HG03103 (cell line): Measurements from ENCODE around the gene GNAT1.
"Not testable (repeated sequence)": the region's sequence is repeated elsewhere in the genome, so short reads cannot be mapped to it uniquely, and the experiment has no call there.

ENCODE experiments used
- ATAC-seq: cut with Tn5 transposase; IDR thresholded peaks from one replicate; pipeline ENCODE4 v1.9.1; 2021; ENCODE audit warnings: low read depth; ENCODE audit not compliant: unreplicated experiment

Gene GNAT1

DNA sequence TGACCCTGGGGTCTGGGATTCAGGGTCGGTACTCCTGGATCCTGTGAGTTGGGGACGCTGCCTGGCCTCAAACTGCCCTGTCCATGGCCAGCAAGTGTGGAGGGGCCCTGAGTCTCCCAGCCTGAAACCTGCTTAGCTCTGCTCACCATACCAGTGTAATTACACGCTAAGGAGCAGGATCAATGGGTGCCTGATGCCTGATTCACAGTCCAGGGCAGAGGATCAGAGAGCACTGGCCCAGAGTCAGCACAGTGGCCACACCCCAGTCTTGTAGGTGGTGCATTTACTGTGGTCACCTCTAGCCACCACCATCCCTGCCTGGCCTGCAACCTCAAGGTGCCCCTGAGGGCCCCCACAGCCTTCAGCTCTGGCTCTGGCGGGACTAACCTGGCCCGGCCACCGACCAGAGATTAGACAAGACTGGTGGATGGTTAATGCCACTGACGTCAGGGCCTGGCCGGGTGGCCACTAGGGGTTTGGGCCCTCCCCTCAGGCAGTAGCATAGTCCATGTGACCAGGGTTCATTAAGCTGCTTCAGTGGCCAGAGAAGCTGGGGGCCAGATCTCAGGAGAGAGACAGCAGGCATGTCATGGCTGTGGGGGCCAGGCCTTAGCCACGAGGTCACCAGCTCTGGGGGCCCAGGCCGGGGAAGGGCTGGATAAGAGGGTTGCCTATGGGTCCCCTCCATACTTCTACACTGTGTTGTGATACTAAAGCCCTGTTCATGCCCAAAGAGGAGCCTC, 10.3 kb downstream of the GNAT1 start:
- no peak for ATAC-seq

DNA sequence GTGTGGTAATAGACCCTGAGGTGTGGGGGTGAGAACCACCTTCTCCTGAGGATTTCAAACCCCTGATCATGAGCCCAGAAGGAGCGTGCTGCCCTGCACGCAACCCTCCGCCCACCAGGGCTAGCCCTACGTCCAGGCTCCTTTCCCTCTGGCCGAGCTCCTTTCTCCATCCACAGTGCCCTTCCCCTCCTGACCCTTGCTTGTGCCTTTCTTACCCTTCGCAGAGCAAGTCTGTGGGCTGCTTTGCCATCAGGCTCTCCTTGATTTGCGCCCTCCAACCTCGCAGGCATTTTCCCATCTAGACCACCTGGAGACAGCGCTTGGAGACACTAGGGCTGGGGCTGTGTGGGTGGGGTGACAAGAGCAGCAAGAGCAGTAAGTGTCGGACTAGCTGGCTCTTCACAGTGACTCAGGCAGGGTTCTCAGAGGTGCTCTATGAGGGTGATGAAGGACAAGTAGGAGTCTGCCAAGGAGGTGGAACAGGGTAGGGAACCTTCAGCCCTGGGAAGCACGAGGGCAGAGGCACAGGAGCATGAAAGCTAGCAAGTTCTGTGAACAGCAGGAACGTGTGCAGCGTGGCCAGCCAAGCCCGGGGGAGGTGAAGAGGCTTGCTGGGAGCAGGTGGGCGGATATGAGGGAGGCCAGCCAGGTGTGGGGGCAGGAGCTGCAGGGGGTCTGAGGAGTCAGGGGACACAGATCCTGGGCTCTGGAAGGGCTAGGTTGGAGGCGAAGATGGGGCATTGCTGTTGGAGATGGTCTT, 11.1 kb downstream of the GNAT1 start:
- ATAC-seq = no peak

DNA sequence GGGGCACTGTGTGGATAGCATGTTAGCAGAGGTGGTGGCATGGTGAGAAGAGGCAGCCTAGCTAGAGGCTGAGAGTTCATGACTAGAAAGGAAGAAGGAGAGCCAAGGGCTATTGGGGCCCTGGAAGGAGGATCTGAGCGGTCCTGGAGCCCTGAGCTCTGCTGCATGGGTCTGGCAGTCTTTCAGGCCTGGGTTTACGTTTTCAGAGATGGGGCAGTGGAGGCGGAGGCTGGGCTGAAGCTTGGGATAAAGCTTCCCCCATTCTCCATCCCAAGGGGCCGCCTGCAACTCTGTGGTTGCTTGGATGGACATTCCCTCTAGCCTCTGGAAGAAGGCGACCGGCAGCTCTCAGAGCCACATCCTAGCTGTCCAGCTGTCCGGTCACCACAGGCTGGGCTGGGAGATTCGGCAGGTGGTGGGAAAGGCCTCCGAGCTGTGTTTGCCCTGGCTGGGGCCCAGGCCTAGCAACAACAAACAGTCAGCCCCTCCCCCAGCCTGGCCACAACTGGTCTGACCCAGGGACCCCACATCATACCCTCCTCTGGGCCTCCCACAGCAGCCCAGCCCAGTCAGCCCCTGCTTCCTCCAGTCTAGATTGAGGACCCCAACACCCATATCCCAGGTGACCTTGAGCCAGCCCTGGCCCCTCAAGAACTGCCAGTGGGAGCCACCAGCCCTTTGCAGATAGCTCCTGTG, 11.9 kb downstream of the GNAT1 start:
- no peak for ATAC-seq

DNA sequence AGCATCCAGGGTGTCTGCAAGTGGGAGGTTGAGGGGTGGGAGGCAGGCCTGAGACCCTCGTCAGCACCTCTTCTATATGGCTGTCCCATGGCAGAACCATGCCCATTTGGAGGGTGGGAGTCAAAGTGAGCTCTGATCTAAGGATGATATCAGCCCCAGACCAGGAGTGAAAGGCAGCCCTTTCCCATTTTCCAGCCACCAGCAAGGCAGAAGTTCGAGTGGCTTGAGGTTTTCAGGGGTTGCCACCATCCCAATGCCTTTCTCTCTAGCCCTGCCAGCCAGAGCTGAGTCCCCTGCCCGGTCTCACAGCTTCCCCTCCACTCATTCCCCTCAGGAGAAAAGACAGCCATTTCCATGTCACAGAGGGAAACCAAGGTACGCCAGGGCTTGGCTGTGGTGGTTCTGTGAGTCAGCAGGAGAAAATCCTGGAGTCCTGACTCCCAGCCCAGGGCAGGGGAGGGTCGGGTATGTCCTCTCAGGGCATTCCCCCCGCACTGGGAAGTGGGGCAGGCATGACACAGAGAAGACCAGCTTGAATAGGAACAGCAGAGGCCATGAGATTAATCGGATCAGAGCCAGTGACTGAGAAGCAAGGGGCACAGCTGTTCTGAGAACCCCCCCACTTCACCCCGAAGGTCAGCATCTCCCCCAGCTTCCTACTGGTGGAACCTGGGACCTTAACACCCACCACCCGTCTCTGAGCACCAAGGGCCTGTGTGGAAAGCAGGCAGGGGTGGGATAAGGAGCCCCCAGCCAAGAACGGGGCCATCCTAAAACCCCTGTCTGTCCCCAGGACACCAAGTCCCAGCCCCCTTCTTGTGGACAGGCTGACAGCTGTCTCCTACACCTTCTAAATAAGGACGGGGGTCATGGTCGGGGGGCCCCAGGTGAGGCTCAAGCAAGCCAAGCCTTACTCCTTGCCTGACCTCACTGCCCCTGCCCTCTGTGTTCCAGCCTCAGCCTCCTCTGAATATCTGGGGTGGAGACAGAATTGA, 12.7 kb downstream of the GNAT1 start:
- no peak for ATAC-seq

DNA sequence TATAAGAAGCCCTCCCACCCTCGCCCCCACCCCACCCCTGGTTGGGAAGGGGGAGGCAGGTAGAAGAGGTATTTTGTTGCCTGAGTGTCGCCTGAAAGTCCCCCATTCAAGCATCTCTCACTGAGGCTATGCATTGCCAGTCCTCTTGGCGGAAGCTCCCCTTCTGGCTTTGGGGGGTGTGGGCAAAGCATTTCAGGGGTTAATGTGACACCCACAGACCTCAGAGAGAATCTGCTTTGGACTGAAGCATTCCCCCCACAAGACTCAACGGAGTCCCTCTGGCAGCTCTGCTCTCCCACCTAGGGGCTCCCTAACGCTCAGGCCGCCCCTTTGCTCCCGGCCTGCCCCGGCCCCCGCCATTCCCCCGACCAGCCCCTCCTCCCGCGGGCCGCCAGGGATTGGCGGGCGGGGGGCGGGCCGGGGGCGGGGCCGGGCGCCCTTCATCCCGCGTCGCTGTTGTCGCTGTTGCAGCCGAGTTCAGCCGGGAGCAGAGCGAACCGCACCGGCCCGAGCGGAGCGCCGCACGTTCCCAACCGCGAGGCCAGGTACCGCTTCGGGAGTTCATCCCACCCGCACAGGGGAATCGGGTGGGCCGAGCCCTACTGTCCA, 13.5 kb downstream of the GNAT1 start, which contains the start of gene SLC38A3:
Gene SLC38A3 (plus strand): TSS at position 468 of the 609 bp plus-strand sequence. CDS start 8,929 bp downstream, outside the sequence.
- ATAC-seq = no peak

DNA sequence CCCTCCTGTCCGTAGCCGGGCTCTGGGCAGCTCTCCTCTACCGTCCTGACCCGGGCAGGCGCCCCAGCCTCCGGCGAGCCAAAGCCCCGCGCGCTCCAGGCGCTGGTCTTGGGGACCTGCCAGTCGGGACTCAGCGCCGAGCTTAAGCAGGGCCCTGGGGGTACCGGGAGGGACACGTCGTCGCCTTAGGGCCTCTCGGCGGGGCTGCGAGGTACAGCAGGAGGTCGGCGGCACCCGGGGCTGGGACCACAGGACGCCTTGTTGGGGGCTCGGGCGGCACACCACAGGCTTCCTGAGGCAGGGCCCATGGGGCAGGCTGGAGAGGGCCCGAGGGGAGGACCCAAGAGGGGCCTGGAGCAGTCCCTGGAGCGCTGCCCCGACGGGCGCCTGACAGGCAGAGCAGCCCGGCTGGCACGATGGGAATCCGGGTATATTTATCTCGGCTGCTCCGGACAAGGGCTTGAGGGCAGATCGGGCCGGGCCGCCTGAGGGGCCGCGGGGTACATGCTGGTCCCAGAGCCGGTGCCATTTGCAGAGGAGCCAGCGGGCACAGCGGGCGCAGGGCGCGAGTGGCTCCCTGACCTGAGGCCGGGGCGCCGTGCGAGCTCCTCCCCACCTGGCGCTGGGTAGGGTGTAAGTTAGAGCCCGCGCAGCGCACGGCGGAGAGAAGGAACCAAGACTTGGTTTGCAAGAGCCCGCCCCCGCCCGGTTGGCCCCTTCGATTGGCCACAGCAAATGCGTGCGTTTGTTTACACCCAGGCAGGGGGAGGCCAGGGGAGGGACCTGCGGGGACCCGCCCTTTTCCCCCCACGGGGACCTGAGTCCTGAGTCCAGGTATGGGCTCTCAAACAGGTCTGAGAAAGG, 14.2 kb downstream of the GNAT1 start:
- ATAC-seq = no peak

DNA sequence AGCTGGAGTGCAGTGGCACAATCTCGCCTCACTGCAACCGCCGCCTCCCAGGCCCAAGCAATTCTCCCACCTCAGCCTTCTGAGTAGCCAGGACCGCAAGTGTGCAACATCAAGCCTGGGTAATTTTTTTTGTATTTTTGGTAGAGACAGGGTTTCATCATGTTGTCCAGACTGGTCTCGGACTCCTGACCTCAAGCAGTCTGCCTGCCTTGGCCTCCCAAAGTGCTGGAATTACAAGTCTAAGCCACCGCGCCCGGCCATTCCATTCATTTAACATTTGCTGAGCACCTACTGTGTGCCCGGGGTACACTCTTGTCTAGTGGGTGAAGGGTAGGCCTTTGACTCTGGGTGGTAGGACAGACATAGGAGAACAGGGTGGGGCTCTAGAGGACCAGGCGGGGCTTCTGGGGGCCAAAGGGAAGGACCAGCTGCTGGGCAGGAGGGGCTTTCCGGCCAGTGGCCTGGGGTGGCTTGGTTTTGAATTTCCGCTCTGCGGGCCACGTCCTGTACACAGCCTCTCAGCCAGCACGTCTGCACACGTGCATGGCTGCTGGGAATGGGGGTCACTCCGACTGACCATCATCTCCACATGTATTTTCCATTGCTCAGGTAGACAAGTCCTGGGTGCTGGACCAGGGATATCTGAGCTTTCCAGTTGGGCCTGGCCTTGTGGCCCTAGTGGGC, 16.1 kb downstream of the GNAT1 start:
- ATAC-seq = no peak

DNA sequence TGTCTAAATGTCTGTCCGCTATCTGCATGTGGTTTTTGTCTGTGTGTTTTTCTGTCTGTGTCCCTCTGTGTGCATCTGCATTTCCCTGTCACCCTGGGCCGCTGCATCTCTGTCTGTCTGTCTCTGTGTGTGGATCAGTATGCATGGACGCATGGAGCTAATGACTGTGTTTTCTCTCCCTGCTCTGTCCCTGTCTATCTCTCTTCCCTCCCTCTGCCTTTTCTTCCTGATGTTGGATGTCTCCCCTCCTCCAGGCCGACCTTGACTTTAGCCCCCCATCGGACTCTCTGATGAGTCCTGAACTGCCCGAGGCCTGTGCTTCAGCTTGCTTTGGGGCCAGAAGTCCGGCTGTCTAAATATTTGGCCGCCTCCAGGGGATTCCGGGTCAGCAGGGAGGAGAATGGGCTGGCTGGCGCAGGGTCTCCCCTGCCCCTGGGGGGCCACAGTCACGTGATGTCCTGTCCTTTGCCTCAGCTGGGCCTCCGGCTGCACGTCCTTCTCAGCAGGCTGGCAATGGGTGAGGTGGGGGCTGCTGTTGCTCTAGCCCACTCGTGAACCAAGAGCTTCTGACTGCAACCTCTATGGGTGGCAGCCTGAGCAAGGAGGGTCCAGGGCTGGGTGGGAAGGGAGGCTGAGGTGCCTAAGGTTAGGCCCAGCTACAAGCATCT, 17.4 kb downstream of the GNAT1 start:
- ATAC-seq = no peak

DNA sequence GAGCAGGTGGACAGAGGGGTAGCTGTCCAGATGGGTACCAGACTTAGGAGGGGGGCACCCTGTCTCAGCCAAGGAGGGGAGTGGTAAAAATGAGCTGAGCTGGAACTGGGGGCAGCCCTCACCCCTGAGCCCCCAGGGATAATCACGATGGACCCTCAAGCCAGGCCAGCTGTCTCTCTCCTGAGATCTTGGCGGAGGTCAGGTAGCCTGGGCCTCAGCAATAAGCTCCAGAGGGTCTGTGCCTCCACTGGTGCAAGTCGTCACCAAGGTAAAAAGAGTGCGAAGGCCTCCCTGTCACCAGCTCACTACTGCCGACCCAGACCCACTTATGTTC, 18.7 kb downstream of the GNAT1 start:
- no peak for ATAC-seq

DNA sequence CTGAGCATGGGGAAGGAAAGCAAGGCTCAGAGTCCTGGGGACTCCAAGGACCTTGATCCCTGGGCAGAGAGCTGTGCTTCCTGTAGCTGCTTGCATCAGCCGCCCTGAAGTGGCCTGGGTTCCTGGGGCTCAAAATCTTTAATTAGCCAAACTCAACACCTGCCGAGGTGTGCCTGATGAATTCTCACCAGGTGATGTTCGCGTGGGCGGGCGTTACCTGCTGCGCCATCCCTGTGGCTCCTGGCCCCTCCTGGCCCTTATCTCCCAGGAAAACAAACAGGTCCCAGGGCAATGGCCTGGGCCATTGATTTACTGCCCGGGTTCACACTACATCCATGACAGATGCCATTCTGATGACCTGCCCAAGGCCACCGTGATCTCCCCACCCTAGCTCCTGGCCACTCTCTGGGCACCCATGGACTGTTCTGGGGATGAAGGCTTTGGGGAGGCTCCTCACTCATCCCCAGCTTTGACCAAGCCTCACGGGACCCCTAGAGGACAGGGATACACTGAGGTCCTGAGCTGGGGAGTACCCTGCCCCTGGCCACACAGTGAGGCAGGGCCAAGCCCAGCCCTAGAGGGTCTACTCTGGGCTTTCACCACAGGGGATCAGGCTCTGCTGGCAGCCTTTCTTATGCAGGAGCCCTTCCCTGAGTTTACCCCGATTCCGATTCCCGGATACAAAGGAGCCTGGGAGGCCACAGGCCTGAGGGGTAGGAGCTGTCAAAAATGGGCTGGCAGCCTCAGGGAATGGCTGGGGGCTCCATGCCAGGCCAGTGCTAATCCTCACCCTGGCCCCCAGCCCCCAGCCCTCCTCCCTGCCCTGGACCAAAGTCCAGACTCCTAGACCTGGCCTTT, 19.3 kb downstream of the GNAT1 start:
- ATAC-seq = no peak

DNA sequence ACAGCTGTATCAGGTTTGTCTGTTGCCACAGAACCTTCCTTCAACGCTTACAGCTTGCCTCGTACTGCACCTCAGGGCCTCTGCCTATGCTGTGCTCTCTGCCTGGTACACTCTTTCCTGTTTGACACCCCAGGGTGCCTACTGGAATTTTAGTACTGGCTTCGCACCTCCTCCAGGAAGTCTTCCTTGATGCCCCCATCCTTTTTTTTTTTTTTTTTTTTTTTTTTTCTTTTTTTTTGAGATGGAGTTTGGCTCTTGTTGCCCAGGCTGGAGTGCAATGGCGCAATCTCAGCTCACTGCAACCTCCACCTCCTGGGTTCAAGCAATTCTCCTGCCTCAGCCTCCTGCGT, 19.9 kb downstream of the GNAT1 start:
- ATAC-seq = not testable (repeated sequence)

DNA sequence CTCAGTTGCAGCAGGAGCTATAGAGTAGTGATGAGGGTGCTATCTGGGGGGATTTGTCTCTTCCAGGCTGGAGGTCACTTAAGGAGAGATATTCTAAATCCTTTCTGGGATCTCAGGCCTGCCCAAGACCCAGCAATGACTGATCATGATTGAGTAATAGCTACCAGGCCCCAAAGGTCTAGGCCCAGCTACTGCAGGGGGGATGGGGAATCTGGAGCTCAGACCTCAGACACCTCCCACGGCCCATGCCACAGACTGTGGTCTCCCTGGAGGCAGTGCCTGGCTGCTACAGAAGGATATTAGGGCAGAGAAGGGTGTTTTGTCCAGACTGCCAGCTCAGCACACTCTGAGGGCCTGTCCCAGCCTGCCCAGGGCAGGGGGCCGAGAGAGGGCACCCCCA, 20.5 kb downstream of the GNAT1 start:
- no peak for ATAC-seq

DNA sequence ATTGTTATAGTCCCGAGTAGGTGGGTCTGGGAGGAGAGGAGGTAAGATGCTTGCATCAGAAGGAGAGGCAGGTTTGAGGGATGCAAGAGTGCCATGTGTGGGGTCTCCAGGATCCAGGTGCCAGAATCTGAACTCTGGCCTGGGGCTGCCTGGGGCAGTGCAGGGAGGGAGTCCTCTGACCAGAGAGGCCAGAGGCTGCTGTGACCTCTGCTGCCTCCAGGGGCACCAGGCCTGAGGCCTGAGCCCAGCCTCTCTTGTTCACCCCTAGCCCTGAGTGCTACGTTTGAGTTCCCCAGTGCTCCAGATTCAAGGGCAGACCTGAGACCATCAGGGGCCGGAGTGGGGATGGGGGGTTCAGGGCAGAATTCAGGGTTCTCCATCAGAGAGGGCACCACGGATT, 21.1 kb downstream of the GNAT1 start:
- ATAC-seq = no peak

DNA sequence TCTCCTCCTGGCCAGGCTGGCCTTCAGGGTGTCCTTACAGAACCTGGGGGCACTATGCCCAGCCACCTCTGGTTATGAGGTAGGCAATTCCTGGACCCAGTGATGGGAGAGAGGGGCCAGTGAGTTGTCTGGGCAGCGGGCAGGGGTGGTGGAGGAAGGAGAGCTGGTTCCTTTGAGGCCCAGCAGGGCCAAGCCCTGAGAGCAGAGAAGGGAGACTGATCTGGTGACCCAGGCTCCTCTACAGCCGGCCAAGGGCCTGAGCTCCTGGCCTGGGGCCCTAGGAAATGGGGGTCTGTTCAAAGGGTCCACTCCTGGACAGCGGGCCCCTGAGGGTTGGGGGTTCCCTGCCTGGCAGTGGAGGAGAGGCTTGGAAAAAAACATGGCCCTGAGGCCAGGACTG, 21.6 kb downstream of the GNAT1 start:
- ATAC-seq = no peak

DNA sequence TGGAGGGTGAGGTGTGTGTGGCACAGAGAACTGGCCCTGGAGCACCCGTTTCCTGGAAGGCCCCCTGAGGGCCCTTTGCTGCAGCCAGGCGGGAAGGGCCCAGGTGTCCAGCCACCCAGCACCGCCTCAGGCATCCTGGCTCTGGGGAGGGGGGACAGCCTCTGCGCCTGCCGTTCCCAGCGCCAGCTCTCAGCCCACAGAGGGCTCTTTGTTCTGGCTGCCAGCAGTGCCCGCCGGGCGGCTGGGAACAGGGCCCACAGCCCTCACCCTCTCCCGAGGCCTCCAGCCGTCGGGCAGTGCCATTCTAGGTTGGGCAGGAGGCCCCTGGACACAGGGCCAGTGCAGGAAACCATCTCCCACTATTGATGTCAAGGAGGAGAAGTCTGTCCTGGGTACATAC, 22.0 kb downstream of the GNAT1 start:
- no peak for ATAC-seq

DNA sequence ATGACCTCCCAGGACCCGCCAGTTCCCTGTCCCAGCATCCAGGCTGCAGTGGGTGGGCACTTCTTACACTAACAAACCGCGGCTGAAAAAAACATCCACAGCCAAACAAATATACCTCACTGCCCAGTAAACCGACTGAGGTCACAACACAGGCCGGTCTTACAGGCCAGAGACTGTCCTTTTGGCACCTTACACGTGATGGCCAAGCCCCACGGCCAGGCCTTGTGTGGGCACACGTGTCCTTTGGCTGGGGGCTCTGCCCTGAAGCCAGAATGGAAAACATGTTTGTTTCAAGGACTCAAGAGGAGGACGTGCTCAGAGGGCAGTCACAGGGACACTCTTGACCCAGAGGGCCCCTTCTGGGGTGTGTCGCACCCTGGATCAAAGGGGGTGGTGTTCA, 23.4 kb downstream of the GNAT1 start:
- ATAC-seq = no peak

DNA sequence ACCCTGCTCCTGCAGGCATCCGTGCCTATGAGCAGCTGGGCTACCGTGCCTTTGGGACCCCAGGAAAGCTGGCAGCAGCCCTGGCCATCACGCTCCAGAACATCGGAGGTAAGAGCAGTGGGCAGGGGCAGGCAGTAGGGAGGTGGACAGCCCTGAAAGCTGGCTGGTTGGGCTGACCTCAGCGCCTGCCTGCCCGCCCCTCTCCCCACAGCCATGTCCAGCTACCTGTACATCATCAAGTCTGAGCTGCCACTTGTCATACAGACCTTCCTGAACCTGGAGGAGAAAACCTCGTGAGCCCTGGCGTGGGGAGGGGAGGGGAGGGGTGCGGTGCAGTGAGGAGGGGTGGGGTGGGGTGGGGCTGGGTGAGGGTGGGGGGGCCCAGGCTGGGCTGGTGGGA, 24.1 kb downstream of the GNAT1 start:
- ATAC-seq = no peak
